Measurements from ENCODE around the gene PAPLN.

The PAPLN gene

GRCh38 chr14:73252491-73253322 lies 15.4 kb downstream of the PAPLN start:
- H3K36me3 ChIP-seq: no peaks in the 10 kb centered on the region
- H3K27ac ChIP-seq: no peak overlapping the region
- peaks cover 44% of the 10 kb centered on the region for H3K4me1 ChIP-seq
- H3K4me3 ChIP-seq: no peak overlapping the region
- TF ChIP-seq Cebpa-rat (IDR thresholded peaks at IDR 0.05): no peak
- no peaks in the 10 kb centered on the region for H3K27me3 ChIP-seq
- H4K20me1 ChIP-seq: peaks cover 19% of the 10 kb centered on the region; the same call in 1 of the 2 replicates
- no peak overlapping the region for H3K9ac ChIP-seq
- no peak overlapping the region for H3K4me2 ChIP-seq
- H3K9me3 ChIP-seq: no peaks in the 10 kb centered on the region

- H3K4me2 ChIP-seq: no peak overlapping the region
- no peaks in the 10 kb centered on the region for H3K36me3 ChIP-seq
- no peaks in the 10 kb centered on the region for H3K9me3 ChIP-seq
- H3K27ac ChIP-seq: no peak overlapping the region
- H3K4me1 ChIP-seq: peaks cover 38% of the 10 kb centered on the region
- no peak for TF ChIP-seq Cebpa-rat (IDR thresholded peaks at IDR 0.05)
- H4K20me1 ChIP-seq: peaks cover 19% of the 10 kb centered on the region; the same call in 1 of the 2 replicates
- H3K9ac ChIP-seq: no peak overlapping the region
- H3K4me3 ChIP-seq: no peak overlapping the region
- H3K27me3 ChIP-seq: no peaks in the 10 kb centered on the region
Observed at GRCh38 chr14:73253323-73253610, 16.0 kb downstream of the PAPLN start.

- no peak overlapping the region for H3K27ac ChIP-seq
- H3K4me1 ChIP-seq: peaks cover 34% of the 10 kb centered on the region
- no peak overlapping the region for H3K4me3 ChIP-seq
- peaks cover 19% of the 10 kb centered on the region; the same call in 1 of the 2 replicates for H4K20me1 ChIP-seq
- H3K36me3 ChIP-seq: no peaks in the 10 kb centered on the region
- no peak overlapping the region for H3K4me2 ChIP-seq
- H3K9me3 ChIP-seq: no peaks in the 10 kb centered on the region
- no peak overlapping the region for H3K9ac ChIP-seq
- H3K27me3 ChIP-seq: no peaks in the 10 kb centered on the region
- TF ChIP-seq Cebpa-rat (IDR thresholded peaks at IDR 0.05): no peak
Observed at GRCh38 chr14:73253721-73254120, 16.4 kb downstream of the PAPLN start.

GRCh38 chr14:73254247-73255004 lies 17.1 kb downstream of the PAPLN start:
- peaks cover 16% of the 10 kb centered on the region; the same call in 1 of the 2 replicates for H4K20me1 ChIP-seq
- H3K36me3 ChIP-seq: no peaks in the 10 kb centered on the region
- peaks cover 27% of the 10 kb centered on the region for H3K4me1 ChIP-seq
- H3K4me2 ChIP-seq: no peak overlapping the region
- no peak overlapping the region for H3K4me3 ChIP-seq
- H3K27me3 ChIP-seq: no peaks in the 10 kb centered on the region
- H3K9me3 ChIP-seq: no peaks in the 10 kb centered on the region
- no peak overlapping the region for H3K9ac ChIP-seq
- H3K27ac ChIP-seq: no peak overlapping the region
- no peak for TF ChIP-seq Cebpa-rat (IDR thresholded peaks at IDR 0.05)

GRCh38 chr14:73255005-73255400 lies 17.7 kb downstream of the PAPLN start:
- Histone ChIP-seq H3K4me3 (no peak overlapping the region), H3K4me1 (peaks cover 21% of the 10 kb centered on the region), H3K9me3 (no peaks in the 10 kb centered on the region), H3K27ac (no peak overlapping the region), H4K20me1 (peaks cover 12% of the 10 kb centered on the region; the same call in 1 of the 2 replicates), H3K27me3 (no peaks in the 10 kb centered on the region), H3K9ac (no peak overlapping the region), H3K36me3 (no peaks in the 10 kb centered on the region), H3K4me2 (no peak overlapping the region)
- TF ChIP-seq Cebpa-rat (IDR thresholded peaks at IDR 0.05): no peak

GRCh38 chr14:73255693-73256225 lies 18.5 kb downstream of the PAPLN start:
- Histone ChIP-seq H3K4me2 (no peak overlapping the region), H4K20me1 (0 out of 2 replicates have a peak, but pooled peaks cover 5% of the 10 kb centered on the region), H3K9me3 (no peaks in the 10 kb centered on the region), H3K36me3 (no peaks in the 10 kb centered on the region), H3K9ac (no peak overlapping the region), H3K4me3 (no peak overlapping the region), H3K4me1 (peaks cover 13% of the 10 kb centered on the region), H3K27me3 (no peaks in the 10 kb centered on the region), H3K27ac (no peak overlapping the region)
- no peak for TF ChIP-seq Cebpa-rat (IDR thresholded peaks at IDR 0.05)

GRCh38 chr14:73258076-73258475 lies 20.8 kb downstream of the PAPLN start:
- no peak overlapping the region for H3K4me3 ChIP-seq
- no peak overlapping the region for H3K9ac ChIP-seq
- TF ChIP-seq Cebpa-rat (IDR thresholded peaks at IDR 0.05): no peak
- H3K9me3 ChIP-seq: no peaks in the 10 kb centered on the region
- no peaks in the 10 kb centered on the region for H3K27me3 ChIP-seq
- no peaks in the 10 kb centered on the region for H3K36me3 ChIP-seq
- H3K4me1 ChIP-seq: no peaks in the 10 kb centered on the region
- no peak overlapping the region for H3K4me2 ChIP-seq
- H3K27ac ChIP-seq: no peak overlapping the region
- no peaks in the 10 kb centered on the region for H4K20me1 ChIP-seq

- TF ChIP-seq Cebpa-rat (IDR thresholded peaks at IDR 0.05): no peak
- H3K9ac ChIP-seq: no peak overlapping the region
- H3K4me3 ChIP-seq: no peak overlapping the region
- H3K4me1 ChIP-seq: no peaks in the 10 kb centered on the region
- no peaks in the 10 kb centered on the region for H3K27me3 ChIP-seq
- no peaks in the 10 kb centered on the region for H4K20me1 ChIP-seq
- no peak overlapping the region for H3K27ac ChIP-seq
- no peaks in the 10 kb centered on the region for H3K36me3 ChIP-seq
- H3K4me2 ChIP-seq: no peak overlapping the region
- H3K9me3 ChIP-seq: no peaks in the 10 kb centered on the region
Observed at GRCh38 chr14:73258845-73259611, 21.7 kb downstream of the PAPLN start.

GRCh38 chr14:73259837-73260236 lies 22.5 kb downstream of the PAPLN start:
- TF ChIP-seq Cebpa-rat (IDR thresholded peaks at IDR 0.05): no peak
- Histone ChIP-seq H3K36me3 (no peaks in the 10 kb centered on the region), H3K9me3 (no peaks in the 10 kb centered on the region), H3K27ac (no peak overlapping the region), H3K4me2 (no peak overlapping the region), H3K4me1 (no peaks in the 10 kb centered on the region), H4K20me1 (no peaks in the 10 kb centered on the region), H3K4me3 (no peak overlapping the region), H3K9ac (no peak overlapping the region), H3K27me3 (no peaks in the 10 kb centered on the region)
